BLaER1 (cell line): ENCODE results near the gene DDX54.

Source experiments
- H3K27ac ChIP-seq: shearing (Covaris generic); formaldehyde crosslinking; 2 replicates; pipeline ENCODE4 v1.8.1; 2022
- H3K27me3 ChIP-seq: shearing (Covaris generic); formaldehyde crosslinking; 2 replicates; pipeline ENCODE4 v1.8.1; 2022
- H3K36me3 ChIP-seq: shearing (Covaris generic); formaldehyde crosslinking; 2 replicates; pipeline ENCODE4 v1.8.1; 2022
- H3K4me1 ChIP-seq: shearing (Covaris generic); formaldehyde crosslinking; 2 replicates; pipeline ENCODE4 v1.8.1; 2022
- H3K4me2 ChIP-seq: shearing (Covaris generic); formaldehyde crosslinking; 2 replicates; pipeline ENCODE4 v1.8.1; 2022
- H3K4me3 ChIP-seq: shearing (Covaris generic); formaldehyde crosslinking; 2 replicates; pipeline ENCODE4 v1.8.1; 2022
- H3K9ac ChIP-seq: shearing (Covaris generic); formaldehyde crosslinking; 2 replicates; pipeline ENCODE4 v1.8.1; 2022
- H3K9me3 ChIP-seq: shearing (Covaris generic); formaldehyde crosslinking; 2 replicates; pipeline ENCODE4 v1.8.1; 2022
- H4K20me1 ChIP-seq: shearing (Covaris generic); formaldehyde crosslinking; 2 replicates; pipeline ENCODE4 v1.8.1; 2022
- Cebpa-rat ChIP-seq: shearing (Covaris generic); IDR thresholded peaks from 2 replicates; pipeline ENCODE4 v1.8.1; 2022

DDX54 gene, protein sequence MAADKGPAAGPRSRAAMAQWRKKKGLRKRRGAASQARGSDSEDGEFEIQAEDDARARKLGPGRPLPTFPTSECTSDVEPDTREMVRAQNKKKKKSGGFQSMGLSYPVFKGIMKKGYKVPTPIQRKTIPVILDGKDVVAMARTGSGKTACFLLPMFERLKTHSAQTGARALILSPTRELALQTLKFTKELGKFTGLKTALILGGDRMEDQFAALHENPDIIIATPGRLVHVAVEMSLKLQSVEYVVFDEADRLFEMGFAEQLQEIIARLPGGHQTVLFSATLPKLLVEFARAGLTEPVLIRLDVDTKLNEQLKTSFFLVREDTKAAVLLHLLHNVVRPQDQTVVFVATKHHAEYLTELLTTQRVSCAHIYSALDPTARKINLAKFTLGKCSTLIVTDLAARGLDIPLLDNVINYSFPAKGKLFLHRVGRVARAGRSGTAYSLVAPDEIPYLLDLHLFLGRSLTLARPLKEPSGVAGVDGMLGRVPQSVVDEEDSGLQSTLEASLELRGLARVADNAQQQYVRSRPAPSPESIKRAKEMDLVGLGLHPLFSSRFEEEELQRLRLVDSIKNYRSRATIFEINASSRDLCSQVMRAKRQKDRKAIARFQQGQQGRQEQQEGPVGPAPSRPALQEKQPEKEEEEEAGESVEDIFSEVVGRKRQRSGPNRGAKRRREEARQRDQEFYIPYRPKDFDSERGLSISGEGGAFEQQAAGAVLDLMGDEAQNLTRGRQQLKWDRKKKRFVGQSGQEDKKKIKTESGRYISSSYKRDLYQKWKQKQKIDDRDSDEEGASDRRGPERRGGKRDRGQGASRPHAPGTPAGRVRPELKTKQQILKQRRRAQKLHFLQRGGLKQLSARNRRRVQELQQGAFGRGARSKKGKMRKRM

GRCh38 chr12:113185180-113186032 lies at the start of gene DDX54, which contains the start of gene RITA1:
Gene DDX54 (minus strand): TSS chr12:113185478. CDS start chr12:113185451, 27 bp downstream.
Gene RITA1 (plus strand): TSS chr12:113185721. CDS start chr12:113186747, 1,026 bp downstream.
- H3K4me3 ChIP-seq: peak within 1 kb of the TSS; percentile 89
- peak within 1 kb of the TSS; percentile 84 for H3K4me2 ChIP-seq
- H3K9me3 ChIP-seq: no peaks in the 10 kb centered on the region
- peak within 1 kb of the TSS; percentile 98 for H3K9ac ChIP-seq
- peak within 1 kb of the TSS; percentile 99 for H3K27ac ChIP-seq
- peaks cover 66% of the 10 kb centered on the region for H3K36me3 ChIP-seq
- peaks cover 46% of the 10 kb centered on the region for H3K4me1 ChIP-seq
- TF ChIP-seq Cebpa-rat: no peak
- no peaks in the 10 kb centered on the region for H3K27me3 ChIP-seq
- peaks cover 76% of the 10 kb centered on the region for H4K20me1 ChIP-seq

- no peak overlapping the region for H3K9ac ChIP-seq
- H3K9me3 ChIP-seq: no peaks in the 10 kb centered on the region
- no peak overlapping the region for H3K27ac ChIP-seq
- H4K20me1 ChIP-seq: peaks cover 5% of the 10 kb centered on the region; the same call in 1 of the 2 replicates
- no peak for TF ChIP-seq Cebpa-rat
- H3K27me3 ChIP-seq: peaks cover 20% of the 10 kb centered on the region; the same call in 1 of the 2 replicates
- H3K4me1 ChIP-seq: peaks cover 53% of the 10 kb centered on the region
- no peak overlapping the region for H3K4me2 ChIP-seq
- H3K36me3 ChIP-seq: no peaks in the 10 kb centered on the region
- no peak overlapping the region for H3K4me3 ChIP-seq
Measured at GRCh38 chr12:113234483-113234882, 49.2 kb upstream of the DDX54 start.

- TF ChIP-seq Cebpa-rat: no peak
- Histone ChIP-seq H3K4me3 (no peak overlapping the region), H3K27ac (no peak overlapping the region), H3K27me3 (peaks cover 20% of the 10 kb centered on the region; the same call in 1 of the 2 replicates), H3K36me3 (no peaks in the 10 kb centered on the region), H3K4me1 (peaks cover 51% of the 10 kb centered on the region), H3K9ac (no peak overlapping the region), H3K4me2 (no peak overlapping the region), H3K9me3 (no peaks in the 10 kb centered on the region), H4K20me1 (no peaks in the 10 kb centered on the region)
Measured at GRCh38 chr12:113233967-113234366, 48.7 kb upstream of the DDX54 start.

- no peak overlapping the region for H3K9ac ChIP-seq
- H3K4me2 ChIP-seq: peak overlapping the region; percentile 72
- H3K4me1 ChIP-seq: peaks cover 42% of the 10 kb centered on the region
- H3K27ac ChIP-seq: no peak overlapping the region
- no peaks in the 10 kb centered on the region for H3K36me3 ChIP-seq
- no peak overlapping the region for H3K4me3 ChIP-seq
- no peak for TF ChIP-seq Cebpa-rat
- no peaks in the 10 kb centered on the region for H4K20me1 ChIP-seq
- H3K9me3 ChIP-seq: no peaks in the 10 kb centered on the region
- H3K27me3 ChIP-seq: peaks cover 21% of the 10 kb centered on the region; the same call in 1 of the 2 replicates
Measured at GRCh38 chr12:113232840-113233585, 47.7 kb upstream of the DDX54 start.

DNA sequence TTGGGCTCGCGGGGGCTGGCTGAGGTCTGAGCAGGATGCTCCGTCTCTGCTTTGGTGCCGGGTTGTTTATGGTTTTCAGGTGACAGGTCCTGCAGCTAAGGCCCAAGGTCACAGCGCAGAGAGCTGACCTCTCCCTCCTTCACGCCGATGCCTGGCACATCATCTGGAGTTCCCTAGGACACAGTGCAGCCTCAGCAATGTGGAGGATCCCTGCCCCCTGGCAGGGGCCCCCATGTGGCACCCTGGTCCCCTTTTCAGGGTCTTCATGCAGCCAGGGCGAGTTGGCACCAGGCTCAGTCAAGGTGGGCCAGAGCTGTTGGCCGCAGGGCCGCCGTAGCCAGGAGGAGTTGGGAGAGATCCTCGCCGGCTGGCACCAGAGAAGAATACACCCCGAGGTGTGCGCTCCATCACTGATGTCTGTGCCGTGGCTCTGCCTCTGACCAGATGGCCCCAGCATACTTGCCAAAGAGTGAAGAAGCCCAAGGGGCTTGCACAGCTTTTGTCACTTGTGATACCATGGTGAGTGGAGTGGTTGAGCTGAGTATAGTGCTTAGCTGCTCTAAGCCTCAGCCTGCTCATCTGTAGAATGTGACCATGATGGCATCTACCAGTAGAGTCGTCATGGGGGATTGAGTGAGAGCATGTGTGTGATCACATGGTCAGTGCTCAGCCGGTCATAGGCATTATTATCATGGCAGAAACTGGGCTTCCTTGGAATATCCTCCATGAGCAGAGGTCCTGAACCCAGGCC lies 47.0 kb upstream of the DDX54 start:
- no peaks in the 10 kb centered on the region for H3K9me3 ChIP-seq
- H3K4me3 ChIP-seq: no peak overlapping the region
- no peak overlapping the region for H3K9ac ChIP-seq
- peak overlapping the region; percentile 72 for H3K4me2 ChIP-seq
- H3K27me3 ChIP-seq: peaks cover 28% of the 10 kb centered on the region
- no peak overlapping the region for H3K27ac ChIP-seq
- H4K20me1 ChIP-seq: no peaks in the 10 kb centered on the region
- no peak for TF ChIP-seq Cebpa-rat
- peaks cover 40% of the 10 kb centered on the region for H3K4me1 ChIP-seq
- no peaks in the 10 kb centered on the region for H3K36me3 ChIP-seq

- Histone ChIP-seq H3K9me3 (no peaks in the 10 kb centered on the region), H3K9ac (no peak overlapping the region), H3K4me1 (peaks cover 42% of the 10 kb centered on the region), H3K4me3 (no peak overlapping the region), H3K27me3 (peaks cover 35% of the 10 kb centered on the region), H4K20me1 (no peaks in the 10 kb centered on the region), H3K36me3 (no peaks in the 10 kb centered on the region), H3K4me2 (no peak overlapping the region), H3K27ac (no peak overlapping the region)
- no peak for TF ChIP-seq Cebpa-rat
Measured at GRCh38 chr12:113231235-113232088, 46.2 kb upstream of the DDX54 start.

DNA sequence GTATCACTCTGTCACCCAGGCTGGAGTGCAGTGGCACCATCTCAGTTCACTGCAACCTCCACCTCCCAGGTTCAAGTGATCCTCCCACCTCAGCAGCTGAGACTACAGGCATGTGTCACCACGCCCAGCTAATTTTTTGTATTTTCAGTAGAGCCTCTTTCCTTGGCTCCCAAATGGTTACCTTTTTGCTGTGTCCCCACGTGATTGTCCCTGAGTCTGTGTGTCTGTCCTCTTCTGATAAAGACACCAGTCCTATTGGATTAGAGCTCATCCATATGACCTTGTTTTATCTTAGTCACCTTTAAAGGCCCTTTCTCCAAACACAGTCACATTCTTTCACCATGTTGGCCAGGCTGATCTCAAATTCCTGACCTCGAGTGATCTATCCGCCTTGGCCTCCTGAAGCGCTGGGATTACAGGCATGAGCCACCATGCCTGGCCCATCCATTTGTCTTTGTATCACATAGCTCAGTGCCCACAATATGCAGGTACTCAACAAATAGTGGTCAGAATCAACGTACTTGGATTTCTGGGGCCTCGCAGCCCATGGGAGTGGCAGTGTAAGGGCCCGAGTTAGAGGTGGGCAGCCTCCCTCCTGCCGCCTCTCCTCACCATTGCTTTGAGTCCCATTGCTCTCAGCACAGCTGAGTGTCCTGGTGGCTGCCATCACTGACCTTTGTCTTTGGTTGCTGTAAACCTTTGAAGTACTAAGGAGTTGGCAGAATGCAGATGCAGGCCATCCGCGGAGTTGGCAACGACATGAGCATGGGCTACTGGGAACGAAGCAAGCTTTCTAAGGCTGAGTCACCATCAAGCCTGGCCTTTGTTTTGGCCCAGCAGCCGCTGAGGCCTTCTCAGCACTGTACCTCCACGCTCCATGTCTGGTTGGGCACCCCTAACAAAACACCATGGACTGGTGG lies 45.3 kb upstream of the DDX54 start:
- Histone ChIP-seq H3K36me3 (no peaks in the 10 kb centered on the region), H3K4me1 (peaks cover 42% of the 10 kb centered on the region), H4K20me1 (no peaks in the 10 kb centered on the region), H3K9ac (no peak overlapping the region), H3K4me2 (peak overlapping the region; percentile 71), H3K9me3 (no peaks in the 10 kb centered on the region), H3K27ac (no peak overlapping the region), H3K4me3 (no peak overlapping the region), H3K27me3 (peaks cover 30% of the 10 kb centered on the region)
- TF ChIP-seq Cebpa-rat: no peak
